ENCODE results near the gene ENHO.
A peak's percentile ranks its signal among the peaks of the same experiment; 100 is the strongest.

The ENHO gene

GRCh38 chr9:34522971-34523797 is at the start of gene ENHO:
Gene ENHO, minus strand, starts transcription at chr9:34522990. Its CDS starts 1,295 bp downstream, at chr9:34521695.
- ChIA-PET CTCF (interaction anchor here (0.7 kb wide), 2 partner anchors 27 to 110 kb away, joined by 3 to 4 read pairs; no protein-coding TSS in a partner anchor), POLR2A (ENCODE audit: low non-redundant PET) (no interaction called here)
- H3K27ac ChIP-seq, result no peak within 1 kb of the TSS
- peak; percentile 96 for DNase-seq (ENCODE audit: low spot score)
- TF ChIP-seq, protein P1, sequence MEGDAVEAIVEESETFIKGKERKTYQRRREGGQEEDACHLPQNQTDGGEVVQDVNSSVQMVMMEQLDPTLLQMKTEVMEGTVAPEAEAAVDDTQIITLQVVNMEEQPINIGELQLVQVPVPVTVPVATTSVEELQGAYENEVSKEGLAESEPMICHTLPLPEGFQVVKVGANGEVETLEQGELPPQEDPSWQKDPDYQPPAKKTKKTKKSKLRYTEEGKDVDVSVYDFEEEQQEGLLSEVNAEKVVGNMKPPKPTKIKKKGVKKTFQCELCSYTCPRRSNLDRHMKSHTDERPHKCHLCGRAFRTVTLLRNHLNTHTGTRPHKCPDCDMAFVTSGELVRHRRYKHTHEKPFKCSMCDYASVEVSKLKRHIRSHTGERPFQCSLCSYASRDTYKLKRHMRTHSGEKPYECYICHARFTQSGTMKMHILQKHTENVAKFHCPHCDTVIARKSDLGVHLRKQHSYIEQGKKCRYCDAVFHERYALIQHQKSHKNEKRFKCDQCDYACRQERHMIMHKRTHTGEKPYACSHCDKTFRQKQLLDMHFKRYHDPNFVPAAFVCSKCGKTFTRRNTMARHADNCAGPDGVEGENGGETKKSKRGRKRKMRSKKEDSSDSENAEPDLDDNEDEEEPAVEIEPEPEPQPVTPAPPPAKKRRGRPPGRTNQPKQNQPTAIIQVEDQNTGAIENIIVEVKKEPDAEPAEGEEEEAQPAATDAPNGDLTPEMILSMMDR (conservative IDR thresholded peaks at IDR 0.05; ENCODE audit: low read depth), result no peak

DNA sequence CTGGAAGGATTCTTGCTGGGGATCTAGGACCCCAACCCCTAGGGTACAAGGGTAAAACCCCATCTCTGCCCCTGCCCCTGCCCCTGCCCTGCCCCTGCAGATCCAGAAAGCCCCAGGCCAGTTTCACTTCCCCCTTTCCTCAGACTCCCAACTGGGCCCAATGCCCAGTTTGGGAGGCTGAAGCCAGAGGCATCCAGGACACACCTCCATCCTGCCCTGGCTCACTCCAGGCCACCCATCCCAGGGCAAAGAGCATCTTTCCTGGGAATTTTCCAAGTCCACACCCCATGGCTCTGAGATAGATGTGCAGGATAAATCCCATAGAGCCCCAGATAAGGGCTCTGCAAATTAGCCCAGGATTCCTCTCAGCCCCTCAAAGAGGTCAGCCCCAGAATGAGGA is 49.3 kb upstream of the ENHO start:
- TF ChIP-seq, protein P1 (conservative IDR thresholded peaks at IDR 0.05; ENCODE audit: low read depth), result no peak
- DNase-seq (ENCODE audit: low spot score), result no peak
- POLR2A ChIA-PET (ENCODE audit: low non-redundant PET), result no interaction called here

DNA sequence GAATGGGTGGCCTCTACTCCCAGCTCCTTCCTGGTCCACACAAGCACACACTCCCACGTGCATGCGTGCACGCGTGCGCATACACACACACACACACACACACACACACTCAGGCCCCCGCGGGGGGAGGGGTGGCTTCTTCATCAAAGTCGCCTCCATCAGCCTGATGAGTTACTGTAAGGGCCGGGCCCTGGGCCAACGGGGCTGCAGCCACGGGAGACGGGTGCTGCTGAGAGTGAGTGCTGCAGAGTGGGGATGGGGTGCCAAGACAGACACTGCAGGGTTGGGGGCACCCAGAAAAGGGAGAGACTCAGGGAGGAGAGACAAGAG is 48.7 kb upstream of the ENHO start:
- DNase-seq (ENCODE audit: low spot score), result no peak
- H3K27ac ChIP-seq, result no peak overlapping the region
- ChIA-PET POLR2A (ENCODE audit: low non-redundant PET) (no interaction called here), CTCF (no interaction called here)
- TF ChIP-seq, protein P1 (conservative IDR thresholded peaks at IDR 0.05; ENCODE audit: low read depth), result no peak

More for the DNA sequence above, 49.3 kb upstream of the ENHO start:
- CTCF ChIA-PET, result no interaction called here
- H3K27ac ChIP-seq, result no peak overlapping the region

- no peak for DNase-seq (ENCODE audit: low spot score)
- POLR2A ChIA-PET (ENCODE audit: low non-redundant PET), result no interaction called here
- CTCF ChIA-PET, result interaction anchor here (0.6 to 1.2 kb wide), 3 partner anchors 10 to 231 kb away, joined by 4 to 7 read pairs (median 5); no protein-coding TSS in a partner anchor
These were observed 48.2 kb upstream of the ENHO start for GRCh38 chr9:34570809-34571480.

GRCh38 chr9:34570376-34570775 is 47.6 kb upstream of the ENHO start:
- ChIA-PET CTCF (interaction anchor here (0.6 to 1.2 kb wide), 3 partner anchors 10 to 231 kb away, joined by 4 to 7 read pairs (median 5); no protein-coding TSS in a partner anchor), POLR2A (ENCODE audit: low non-redundant PET) (no interaction called here)
- no peak for DNase-seq (ENCODE audit: low spot score)
- no peak overlapping the region for H3K27ac ChIP-seq
- TF ChIP-seq, protein P1 (conservative IDR thresholded peaks at IDR 0.05; ENCODE audit: low read depth), result no peak

More at GRCh38 chr9:34570809-34571480, 48.2 kb upstream of the ENHO start:
- no peak overlapping the region for H3K27ac ChIP-seq
- TF ChIP-seq, protein P1 (conservative IDR thresholded peaks at IDR 0.05; ENCODE audit: low read depth), result no peak

- POLR2A ChIA-PET (ENCODE audit: low non-redundant PET), result no interaction called here
- CTCF ChIA-PET, result no interaction called here
These were observed 46.0 kb upstream of the ENHO start for GRCh38 chr9:34568774-34569173.

More at GRCh38 chr9:34568774-34569173, 46.0 kb upstream of the ENHO start:
- TF ChIP-seq, protein P1 (conservative IDR thresholded peaks at IDR 0.05; ENCODE audit: low read depth), result no peak
- no peak overlapping the region for H3K27ac ChIP-seq
- DNase-seq (ENCODE audit: low spot score), result no peak

Measured in RWPE1 (cell line).